ENCODE measurements around the gene SAP25. TPM values are rescaled to one million over a fixed set of nuclear protein-coding genes. Genes with fewer than 3 reads are reported as not detected.
A peak's percentile ranks its signal among the peaks of the same experiment; 100 is the strongest.

The SAP25 gene
- total RNA-seq, 6 donors from 2014 or later: 1.2 to 18.9 (median 12.7) TPM

- Histone ChIP-seq H3K4me3 (no peak overlapping the region), H3K9me3 (no peaks in the 10 kb centered on the region), H3K4me1 (peaks cover 8 to 27% (median 19%) of the 10 kb centered on the region in 4 donors), H3K27ac (no peak overlapping the region), H3K27me3 (no peaks in the 10 kb centered on the region), H3K36me3 (no peaks in the 10 kb centered on the region)
- ATAC-seq (ENCODE audit: low FRiP score in 2 of 2): no peak
- DNase-seq: no peak
- TF ChIP-seq CTCF (IDR thresholded peaks at IDR 0.05) (no peak), POLR2A (IDR thresholded peaks at IDR 0.05) (no peak), POLR2AphosphoS5 (IDR thresholded peaks at IDR 0.05) (no peak), EP300 (IDR thresholded peaks at IDR 0.05) (no peak)
- 46 to 53% methylated on average over 7 of the region's 7 CpGs for WGBS, 2 donors
Measured at GRCh38 chr7:100589341-100589947, 15.7 kb upstream of the SAP25 start.

GRCh38 chr7:100588438-100588837, 14.7 kb upstream of the SAP25 start:
- Histone ChIP-seq H3K36me3 (no peaks in the 10 kb centered on the region), H3K9me3 (no peaks in the 10 kb centered on the region), H3K4me3 (no peak overlapping the region), H3K27me3 (no peaks in the 10 kb centered on the region), H3K4me1 (peaks cover 18 to 37% (median 29%) of the 10 kb centered on the region in 4 donors), H3K27ac (no peak overlapping the region)
- ATAC-seq (ENCODE audit: low FRiP score in 2 of 2) (no peak), DNase-seq (no peak)
- TF ChIP-seq CTCF (IDR thresholded peaks at IDR 0.05) (peak in 5 of 6 experiments; percentile 10 to 38 (median 28)), POLR2AphosphoS5 (IDR thresholded peaks at IDR 0.05) (no peak)
- WGBS, 2 donors: 55 to 80% methylated on average over 1 of the region's 1 CpG

- peak within 1 kb of the TSS; percentile 96 to 100 (median 98) for H3K27ac ChIP-seq
- peak; percentile 98 to 99 for DNase-seq
- WGBS, 2 donors: 0% methylated on average over 20 to 31 of the region's 53 CpGs
Measured at GRCh38 chr7:100586266-100587025, 12.7 kb upstream of the SAP25 start, which contains the start of gene FBXO24. TSS of gene FBXO24 (plus strand) at chr7:100586328. CDS start at chr7:100586626, 298 bp downstream.

GRCh38 chr7:100585511-100586265, 12.0 kb upstream of the SAP25 start, which contains the start of gene LRCH4:
TSS of gene LRCH4 (minus strand) at chr7:100586129. CDS start at chr7:100586100, 29 bp downstream.
- peaks cover 34 to 64% (median 48%) of the 10 kb centered on the region in 4 donors for H3K4me1 ChIP-seq
- no peaks in the 10 kb centered on the region for H3K27me3 ChIP-seq
- 0% methylated on average over 17 to 24 of the region's 61 CpGs for WGBS, 2 donors
- peak; percentile 20 to 32 for ATAC-seq (ENCODE audit: low FRiP score in 2 of 2)
- peaks cover 14 to 20% (median 17%) of the 10 kb centered on the region in 4 donors for H3K36me3 ChIP-seq
- TF ChIP-seq EP300 (IDR thresholded peaks at IDR 0.05): peak in 1 of 4 donors; percentile 90
- peak; percentile 98 to 100 (median 99) for TF ChIP-seq POLR2A (IDR thresholded peaks at IDR 0.05)
- peak; percentile 99 for TF ChIP-seq POLR2AphosphoS5 (IDR thresholded peaks at IDR 0.05)
- TF ChIP-seq CTCF (IDR thresholded peaks at IDR 0.05): peak in 3 of 6 experiments; percentile 17 to 30 (median 28)
- peak; percentile 77 to 94 for DNase-seq
- peak within 1 kb of the TSS; percentile 85 to 98 (median 88) for H3K4me3 ChIP-seq
- H3K27ac ChIP-seq: peak within 1 kb of the TSS; percentile 96 to 100 (median 98)
- H3K9me3 ChIP-seq: no peaks in the 10 kb centered on the region

More at GRCh38 chr7:100586266-100587025, 12.7 kb upstream of the SAP25 start, which contains the start of gene FBXO24:
- H3K27me3 ChIP-seq: no peaks in the 10 kb centered on the region
- TF ChIP-seq CTCF (IDR thresholded peaks at IDR 0.05): peak in 1 of 6 experiments; percentile 7
- no peak for TF ChIP-seq EP300 (IDR thresholded peaks at IDR 0.05)
- TF ChIP-seq POLR2A (IDR thresholded peaks at IDR 0.05): no peak
- TF ChIP-seq POLR2AphosphoS5 (IDR thresholded peaks at IDR 0.05): peak in 1 of 2 donors; percentile 4
- H3K36me3 ChIP-seq: peaks cover 6 to 13% (median 10%) of the 10 kb centered on the region in 4 donors
- no peaks in the 10 kb centered on the region for H3K9me3 ChIP-seq
- peak within 1 kb of the TSS; percentile 85 to 98 (median 88) for H3K4me3 ChIP-seq
- H3K4me1 ChIP-seq: peaks cover 34 to 56% (median 48%) of the 10 kb centered on the region in 4 donors
- peak; percentile 94 to 97 for ATAC-seq (ENCODE audit: low FRiP score in 2 of 2)
